ENCODE measurements around the gene PPP1R27. TPM values are rescaled to one million over a fixed set of nuclear protein-coding genes. Genes with fewer than 3 reads are reported as not detected.

Gene PPP1R27, protein sequence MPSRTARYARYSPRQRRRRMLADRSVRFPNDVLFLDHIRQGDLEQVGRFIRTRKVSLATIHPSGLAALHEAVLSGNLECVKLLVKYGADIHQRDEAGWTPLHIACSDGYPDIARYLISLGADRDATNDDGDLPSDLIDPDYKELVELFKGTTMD
- not detected in 2 replicates for total RNA-seq

DNA sequence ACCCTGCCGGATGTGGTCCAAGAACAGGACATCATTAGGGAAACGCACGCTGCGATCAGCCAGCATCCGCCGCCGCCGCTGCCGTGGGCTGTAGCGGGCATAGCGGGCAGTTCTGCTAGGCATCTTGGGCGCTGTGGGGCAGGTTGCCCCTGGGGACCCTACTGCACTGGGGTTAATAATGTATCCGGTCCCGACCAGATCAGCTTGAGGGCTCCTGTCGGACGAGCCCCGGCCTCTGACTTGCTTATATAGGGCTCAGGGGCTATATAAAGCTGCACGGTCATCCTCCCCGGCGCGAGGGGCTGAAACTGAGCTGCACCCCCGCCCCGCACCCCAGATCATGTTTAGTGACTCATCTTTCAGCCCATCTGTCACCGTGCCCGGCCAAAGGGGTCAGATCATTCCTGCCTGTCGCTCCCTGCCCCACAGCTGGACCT is at the start of gene PPP1R27:
PPP1R27 (minus strand) TSS at position 220 of the 437 bp plus-strand sequence; CDS start at position 123, 97 bp downstream.

DNA sequence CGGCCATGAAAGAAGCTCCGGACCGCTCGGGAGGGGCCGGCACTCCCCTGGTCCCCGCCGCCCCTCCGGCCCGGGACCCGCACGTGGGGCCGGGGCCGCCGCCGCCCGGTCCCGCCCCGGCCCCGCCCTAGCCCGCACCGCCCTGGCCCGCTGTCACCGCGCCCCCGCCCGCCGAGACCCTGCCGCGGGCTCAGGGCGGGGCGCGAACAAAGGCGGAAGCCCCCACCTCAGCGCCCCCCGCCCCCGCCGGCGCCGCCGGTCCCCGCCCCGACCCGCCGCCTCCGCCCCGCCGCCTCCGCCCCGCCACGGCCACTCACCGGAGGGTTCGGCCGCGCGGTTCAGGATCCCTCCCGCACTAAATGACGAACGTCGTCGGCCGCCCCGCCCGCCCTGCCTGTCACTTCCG is 36.1 kb upstream of the PPP1R27 start, which contains the start of gene ARHGDIA:
ARHGDIA (minus strand) TSS at position 357 of the 406 bp plus-strand sequence. CDS start 1,407 bp downstream, outside the sequence.

DNA sequence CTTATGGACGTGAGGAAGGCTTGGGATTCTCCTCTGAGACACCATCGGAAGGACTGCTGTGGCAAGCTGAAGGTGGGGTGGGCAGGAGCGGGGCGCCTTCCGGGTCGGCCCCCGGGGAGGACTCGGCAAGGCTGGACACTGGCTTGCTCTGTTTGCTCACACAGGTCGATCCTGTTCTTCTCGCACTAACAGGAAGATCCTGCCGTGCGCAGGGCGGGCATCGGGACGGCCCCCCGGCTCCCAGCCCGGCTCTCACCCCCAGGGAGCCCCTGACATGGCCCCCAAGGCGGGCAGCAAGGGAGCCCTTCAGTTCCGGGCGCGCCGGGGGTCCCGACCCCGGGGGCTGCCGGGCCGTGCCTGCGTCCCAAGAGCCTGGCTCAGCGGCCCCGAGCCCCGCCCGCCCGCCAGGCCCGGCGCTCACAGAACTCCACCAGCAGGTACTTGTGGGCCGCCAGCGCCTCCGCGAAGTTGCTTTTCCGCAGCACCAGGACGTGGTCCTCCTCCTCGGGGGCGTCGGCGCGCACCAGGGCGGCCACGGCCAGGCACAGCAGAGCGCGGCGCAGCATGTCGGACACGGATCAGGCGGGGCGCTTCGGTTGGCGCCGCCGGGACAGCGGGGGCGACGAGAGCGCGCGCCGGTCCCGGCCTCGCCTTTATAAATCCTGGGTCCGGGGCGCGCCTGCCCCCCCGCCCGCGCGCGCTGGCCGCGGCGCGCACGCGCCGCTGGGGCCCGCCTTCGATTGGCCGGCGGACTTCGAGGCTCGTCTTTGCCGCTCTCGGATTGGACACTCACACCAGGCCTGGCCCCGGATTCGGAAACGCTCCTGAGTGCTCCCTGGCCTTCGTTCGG is 25.3 kb upstream of the PPP1R27 start, which contains the start of gene P4HB:
P4HB (minus strand) TSS at position 630 of the 850 bp plus-strand sequence; CDS start at position 566, 64 bp downstream.

DNA sequence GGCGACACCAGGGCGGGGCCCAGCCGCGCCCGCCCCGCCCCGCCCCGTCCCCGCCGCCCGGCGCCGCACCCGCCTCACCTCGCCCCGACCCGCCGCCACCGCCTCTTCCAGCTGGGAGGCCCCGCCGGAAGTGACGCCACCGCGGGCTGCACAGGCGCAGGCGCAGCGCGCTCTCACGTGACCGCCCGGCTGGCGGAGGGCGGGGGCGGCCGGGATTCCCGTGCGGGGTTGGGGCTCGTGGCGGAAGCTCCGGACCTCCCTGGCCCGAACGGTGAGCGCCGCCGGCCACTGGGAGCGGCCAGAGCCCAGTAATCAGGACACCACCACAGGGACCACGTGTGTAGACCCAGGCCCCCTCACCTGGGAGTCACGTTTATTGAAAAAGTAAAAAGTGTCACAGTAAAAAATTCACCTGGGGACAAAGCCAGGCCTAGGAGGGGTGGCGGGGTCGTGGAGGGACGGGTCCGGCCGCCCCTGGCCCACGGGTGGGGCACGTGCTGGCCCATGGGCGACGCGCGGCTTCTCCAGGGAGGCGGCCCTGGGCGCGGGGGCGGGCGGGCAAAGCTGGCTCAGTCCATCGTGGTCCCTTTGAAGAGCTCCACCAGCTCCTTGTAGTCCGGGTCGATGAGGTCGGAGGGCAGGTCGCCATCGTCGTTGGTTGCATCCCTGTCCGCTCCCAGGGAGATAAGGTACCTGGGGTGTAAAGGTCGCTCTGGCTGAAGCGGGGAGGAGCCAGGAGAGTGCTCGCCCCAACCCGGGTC is 1.5 kb downstream of the PPP1R27 start, which contains the start of gene MCRIP1:
MCRIP1 (minus strand) TSS at position 132 of the 761 bp plus-strand sequence. CDS start 8,785 bp downstream, outside the sequence.

DNA sequence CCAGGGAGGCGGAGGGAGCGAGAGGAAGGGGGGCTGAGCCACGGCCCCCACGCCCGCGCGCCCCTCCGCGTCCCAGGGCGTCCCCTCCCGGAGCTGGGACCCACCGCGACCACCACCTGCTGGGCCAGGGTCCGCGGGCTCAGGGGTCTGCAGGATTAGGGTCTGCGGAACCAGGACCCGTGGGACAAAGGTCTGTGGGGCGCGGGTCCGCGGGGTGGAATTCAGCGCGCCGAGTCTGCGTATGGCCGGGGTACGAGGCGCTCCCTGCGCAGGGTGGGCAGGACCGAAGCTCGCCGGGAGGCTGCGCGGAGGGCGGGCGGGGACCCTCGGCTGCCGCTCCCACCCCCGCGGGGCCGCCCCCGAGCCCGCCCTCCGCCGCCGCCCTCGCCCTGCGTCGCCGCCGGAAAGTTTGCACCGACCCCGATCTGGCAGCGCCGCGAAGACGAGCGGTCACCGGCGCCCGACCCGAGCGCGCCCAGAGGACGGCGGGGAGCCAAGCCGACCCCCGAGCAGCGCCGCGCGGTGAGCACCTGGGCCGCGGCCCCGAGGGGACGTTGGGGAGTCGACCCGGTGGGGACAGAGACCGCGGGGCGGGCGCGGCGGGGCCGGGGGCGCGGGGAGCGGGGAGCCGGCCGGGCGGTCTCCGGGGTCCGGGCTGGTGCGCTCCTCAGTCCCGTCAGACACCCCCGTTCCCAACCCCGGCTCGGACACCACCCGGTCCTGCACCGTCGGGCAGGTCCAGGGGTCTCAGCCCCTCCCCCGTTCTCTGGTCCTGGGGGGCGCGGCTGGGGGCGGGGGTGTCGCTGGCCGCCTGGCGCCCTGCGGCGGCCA is 30.9 kb downstream of the PPP1R27 start, which contains the start of gene GCGR:
GCGR (plus strand) TSS at position 423 of the 831 bp plus-strand sequence. CDS start 4,869 bp downstream, outside the sequence.

Other genes starting within 250 kb of the PPP1R27 start
- 59.5 and 93.4 TPM in 2 replicates for gene NPLOC4, start 197.9 kb downstream of the PPP1R27 start, total RNA-seq
- gene TSPAN10, start 197.9 kb downstream of the PPP1R27 start, total RNA-seq = 0.68 and 3.2 TPM in 2 replicates
- gene PDE6G, start 178.5 kb downstream of the PPP1R27 start, total RNA-seq = 0.21 TPM in 1 of 2 replicates, not detected in the other
- 31.8 and 64.9 TPM in 2 replicates for gene OXLD1, start 168.4 kb downstream of the PPP1R27 start, total RNA-seq
- 9.9 and 13.0 TPM in 2 replicates for gene CCDC137, start 168.3 kb downstream of the PPP1R27 start, total RNA-seq
- 12.7 and 23.2 TPM in 2 replicates for gene ARL16, start 151.3 kb downstream of the PPP1R27 start, total RNA-seq
- 72.5 and 120 TPM in 2 replicates for gene HGS, start 151.0 kb downstream of the PPP1R27 start, total RNA-seq
- 14.0 and 15.7 TPM in 2 replicates for gene MRPL12, start 131.7 kb downstream of the PPP1R27 start, total RNA-seq
- 14.4 and 24.3 TPM in 2 replicates for gene SLC25A10, start 122.8 kb downstream of the PPP1R27 start, total RNA-seq
- 0.07 TPM in 1 of 2 replicates, not detected in the other for gene GCGR, start 30.9 kb downstream of the PPP1R27 start, total RNA-seq
- gene MCRIP1, start 1.8 kb downstream of the PPP1R27 start, total RNA-seq = 23.6 and 23.8 TPM in 2 replicates
- gene P4HB, start 25.5 kb upstream of the PPP1R27 start, total RNA-seq = 966 and 1,211 TPM in 2 replicates
- 67.0 and 138 TPM in 2 replicates for gene ARHGDIA, start 36.3 kb upstream of the PPP1R27 start, total RNA-seq
- gene ALYREF, start 56.5 kb upstream of the PPP1R27 start, total RNA-seq = 74.2 and 108 TPM in 2 replicates
- 90.8 and 154 TPM in 2 replicates for gene ANAPC11, start 56.7 kb upstream of the PPP1R27 start, total RNA-seq
- gene NPB, start 67.2 kb upstream of the PPP1R27 start, total RNA-seq = under 0.01 and 0.21 TPM in 2 replicates
- gene PCYT2, start 76.3 kb upstream of the PPP1R27 start, total RNA-seq = 26.7 and 27.9 TPM in 2 replicates
- gene SIRT7, start 83.1 kb upstream of the PPP1R27 start, total RNA-seq = 34.8 and 44.8 TPM in 2 replicates
- gene MAFG, start 92.7 kb upstream of the PPP1R27 start, total RNA-seq = 34.5 and 39.3 TPM in 2 replicates
- 128 and 141 TPM in 2 replicates for gene PYCR1, start 102.2 kb upstream of the PPP1R27 start, total RNA-seq
- gene MYADML2, start 112.2 kb upstream of the PPP1R27 start, total RNA-seq = not detected in 2 replicates
- 0.07 TPM in 1 of 2 replicates, not detected in the other for gene NOTUM, start 126.1 kb upstream of the PPP1R27 start, total RNA-seq
- gene ASPSCR1, start 142.6 kb upstream of the PPP1R27 start, total RNA-seq = 18.7 and 21.5 TPM in 2 replicates
- 11.7 and 17.8 TPM in 2 replicates for gene CENPX, start 187.8 kb upstream of the PPP1R27 start, total RNA-seq
- 2.7 and 7.8 TPM in 2 replicates for gene LRRC45, start 188.3 kb upstream of the PPP1R27 start, total RNA-seq
- 16.7 and 22.6 TPM in 2 replicates for gene RAC3, start 196.6 kb upstream of the PPP1R27 start, total RNA-seq
- gene DCXR, start 202.6 kb upstream of the PPP1R27 start, total RNA-seq = 40.5 and 110 TPM in 2 replicates
- gene RFNG, start 216.8 kb upstream of the PPP1R27 start, total RNA-seq = 42.7 and 45.4 TPM in 2 replicates
- gene GPS1, start 216.8 kb upstream of the PPP1R27 start, total RNA-seq = 75.2 and 84.1 TPM in 2 replicates
- gene DUS1L, start 230.8 kb upstream of the PPP1R27 start, total RNA-seq = 104 and 133 TPM in 2 replicates

Measured in nasal cavity respiratory epithelium epithelial cell of viscerocranial mucosa (primary cell).